22Rv1 (cell line): ENCODE measurements around the gene TMC1.

Experiments
- H3K27ac ChIP-seq: fragments of 450-650 bp; 2 replicates; pipeline ENCODE4 v1.5.1; 2017
- ZFX ChIP-seq: fragments of 450-650 bp; IDR thresholded peaks from 2 replicates; pipeline ENCODE4 v1.6.1; 2017; ENCODE audit warnings: antibody characterized with exemption, borderline replicate concordance
- TF ChIP-seq, protein P1 (sequence below): fragments of 450-650 bp; IDR thresholded peaks from 2 replicates; pipeline ENCODE4 v1.5.1; 2017; ENCODE audit warnings: mild to moderate bottlenecking

TMC1 gene

DNA sequence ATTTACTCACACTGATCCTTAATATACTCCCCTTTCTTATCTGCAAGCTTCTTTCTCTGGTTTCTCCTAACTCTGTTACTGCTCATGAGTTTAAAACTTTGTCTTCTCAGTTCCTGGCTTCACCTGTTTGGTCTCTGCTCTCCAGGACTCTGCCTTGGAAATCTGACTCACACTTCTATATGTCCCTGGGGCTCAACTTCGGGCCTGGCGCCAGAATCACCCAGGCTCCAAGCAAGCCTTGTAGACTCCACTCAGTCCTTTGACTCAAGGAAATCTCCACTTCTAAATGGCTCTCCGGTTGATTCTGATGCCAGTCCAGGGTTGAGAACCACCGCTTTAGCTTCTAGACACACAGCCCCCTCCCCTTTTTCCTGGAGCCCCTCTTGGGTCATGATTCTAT lies 57.8 kb downstream of the TMC1 start:
- TF ChIP-seq ZFX: no peak
- TF ChIP-seq, protein P1, sequence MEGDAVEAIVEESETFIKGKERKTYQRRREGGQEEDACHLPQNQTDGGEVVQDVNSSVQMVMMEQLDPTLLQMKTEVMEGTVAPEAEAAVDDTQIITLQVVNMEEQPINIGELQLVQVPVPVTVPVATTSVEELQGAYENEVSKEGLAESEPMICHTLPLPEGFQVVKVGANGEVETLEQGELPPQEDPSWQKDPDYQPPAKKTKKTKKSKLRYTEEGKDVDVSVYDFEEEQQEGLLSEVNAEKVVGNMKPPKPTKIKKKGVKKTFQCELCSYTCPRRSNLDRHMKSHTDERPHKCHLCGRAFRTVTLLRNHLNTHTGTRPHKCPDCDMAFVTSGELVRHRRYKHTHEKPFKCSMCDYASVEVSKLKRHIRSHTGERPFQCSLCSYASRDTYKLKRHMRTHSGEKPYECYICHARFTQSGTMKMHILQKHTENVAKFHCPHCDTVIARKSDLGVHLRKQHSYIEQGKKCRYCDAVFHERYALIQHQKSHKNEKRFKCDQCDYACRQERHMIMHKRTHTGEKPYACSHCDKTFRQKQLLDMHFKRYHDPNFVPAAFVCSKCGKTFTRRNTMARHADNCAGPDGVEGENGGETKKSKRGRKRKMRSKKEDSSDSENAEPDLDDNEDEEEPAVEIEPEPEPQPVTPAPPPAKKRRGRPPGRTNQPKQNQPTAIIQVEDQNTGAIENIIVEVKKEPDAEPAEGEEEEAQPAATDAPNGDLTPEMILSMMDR: no peak
- peak overlapping the region; percentile 99 for H3K27ac ChIP-seq

DNA sequence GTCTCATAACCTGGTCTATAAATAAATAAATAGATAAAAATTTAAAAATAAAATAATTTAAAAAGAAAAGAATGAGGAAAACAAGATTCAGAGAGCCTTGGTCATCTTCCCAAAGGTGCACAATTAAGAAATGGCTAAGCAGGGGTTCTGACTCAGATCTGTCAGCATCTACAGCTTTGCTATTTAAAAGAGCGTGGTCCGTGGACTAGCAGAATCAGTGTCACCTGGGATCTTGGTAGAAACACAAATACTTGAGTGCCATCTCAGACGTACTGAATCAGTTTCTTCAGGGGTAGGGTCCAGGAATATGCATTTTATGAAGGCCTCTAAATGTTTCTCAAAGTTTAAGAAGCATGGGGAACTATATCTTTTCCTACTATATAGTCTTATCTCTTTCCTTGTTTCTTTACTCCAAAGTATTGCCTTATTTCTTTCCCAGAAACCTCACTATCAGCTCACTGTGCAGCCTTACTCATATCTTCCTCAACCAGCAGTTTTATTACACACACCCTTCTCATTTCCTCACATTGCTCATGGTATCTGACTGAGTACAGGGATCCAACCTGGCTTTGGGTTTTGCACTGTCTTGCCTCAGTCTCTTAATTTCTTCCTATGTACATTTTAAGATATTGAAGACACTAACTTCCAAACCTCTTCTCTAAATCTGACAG lies 58.6 kb downstream of the TMC1 start:
- H3K27ac ChIP-seq: peak overlapping the region; percentile 99
- no peak for TF ChIP-seq ZFX
- TF ChIP-seq, protein P1: no peak

DNA sequence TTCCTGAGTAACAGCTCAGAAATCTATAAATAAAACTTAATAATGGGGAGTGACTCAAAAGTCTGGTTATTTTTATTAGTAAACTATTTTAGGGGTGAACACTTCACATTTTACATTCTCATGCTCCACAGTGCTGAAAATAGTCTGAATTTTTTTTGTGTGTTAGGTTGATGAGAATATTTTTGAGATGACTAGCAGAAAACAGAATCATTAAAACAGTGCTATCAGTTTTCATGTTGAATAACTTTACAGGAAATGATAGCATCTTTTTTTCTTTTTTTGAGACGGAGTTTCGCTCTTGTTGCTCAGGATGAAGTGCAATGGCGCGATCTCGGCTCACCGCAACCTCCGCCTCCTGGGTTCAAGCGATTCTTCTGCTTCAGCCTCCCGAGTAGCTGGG lies 60.3 kb downstream of the TMC1 start:
- no peak for TF ChIP-seq ZFX
- TF ChIP-seq, protein P1: no peak
- H3K27ac ChIP-seq: no peak overlapping the region

DNA sequence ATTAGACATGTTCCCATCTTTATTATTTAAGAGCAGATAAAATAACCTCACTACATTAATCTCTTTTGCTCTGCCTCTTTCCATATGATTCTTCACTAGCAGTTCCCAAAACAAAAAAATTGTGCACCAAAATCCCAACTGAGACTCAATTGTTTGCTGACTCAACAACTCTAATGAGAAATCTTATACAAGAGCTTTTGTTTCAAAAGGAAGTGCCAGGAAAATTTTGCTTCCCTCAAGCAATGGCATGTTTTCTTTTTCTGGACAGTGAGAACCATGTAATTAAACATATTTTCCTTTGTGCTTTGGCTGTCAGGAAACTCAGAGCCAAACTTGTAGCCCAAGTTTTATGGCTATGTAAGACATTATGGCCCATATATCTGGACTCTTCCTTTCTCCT lies 62.0 kb downstream of the TMC1 start:
- no peak for TF ChIP-seq ZFX
- TF ChIP-seq, protein P1: no peak
- H3K27ac ChIP-seq: no peak overlapping the region

DNA sequence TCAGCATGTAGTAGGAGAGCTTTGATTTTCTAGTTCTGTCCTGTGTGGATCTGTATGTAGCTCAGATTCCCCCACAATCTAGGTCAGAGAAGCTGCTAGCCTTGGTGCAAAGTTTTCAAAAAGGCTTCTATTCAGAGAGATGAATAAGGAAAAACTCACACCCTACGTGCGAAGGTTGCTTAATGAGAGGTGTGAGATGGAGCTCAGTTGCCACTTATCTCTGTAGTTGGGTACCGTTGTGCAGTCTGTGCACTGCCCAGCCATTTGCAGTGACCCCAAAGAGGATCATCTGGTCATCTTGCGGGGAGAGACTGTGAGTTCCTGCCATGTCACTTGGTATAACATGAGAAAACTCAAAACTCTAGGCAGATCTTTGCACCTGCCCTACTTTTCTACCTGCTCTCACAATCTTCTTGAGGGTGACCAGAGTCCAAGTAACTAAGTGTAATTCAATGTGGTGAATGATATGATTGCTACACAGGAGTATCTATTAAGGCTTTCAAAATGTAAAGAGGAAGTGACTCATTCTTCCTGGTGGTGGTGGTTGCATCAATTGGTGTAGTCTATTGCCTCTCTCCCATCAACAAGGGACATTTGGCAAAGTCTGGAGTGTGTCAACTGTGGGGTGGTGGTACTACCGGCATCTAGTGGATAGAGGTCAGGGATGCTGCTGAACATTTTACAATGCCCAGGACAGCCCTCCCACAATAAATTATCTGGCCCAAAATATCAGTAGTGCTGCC lies 65.2 kb downstream of the TMC1 start:
- H3K27ac ChIP-seq: no peak overlapping the region
- TF ChIP-seq, protein P1: no peak
- TF ChIP-seq ZFX: no peak

DNA sequence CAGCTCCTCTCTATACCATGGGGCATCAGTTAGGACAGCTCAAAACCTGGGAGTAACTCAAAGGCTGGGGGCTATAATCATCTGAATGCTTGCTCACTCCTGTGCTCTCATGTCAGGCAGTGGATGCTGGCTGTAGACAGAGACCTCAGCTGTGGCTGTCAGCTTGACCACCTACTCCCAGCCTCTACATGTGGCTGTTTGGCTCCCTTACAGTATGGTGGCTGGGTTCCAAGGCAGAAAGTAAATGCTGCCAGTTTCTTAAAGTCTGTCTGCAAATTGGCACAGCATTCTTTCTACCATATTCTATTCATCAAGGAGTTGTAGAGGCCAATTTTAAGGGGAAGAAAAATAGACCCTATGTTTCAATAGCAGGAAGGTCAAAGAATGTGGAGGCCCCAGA lies 66.9 kb downstream of the TMC1 start:
- TF ChIP-seq ZFX: no peak
- TF ChIP-seq, protein P1: no peak
- no peak overlapping the region for H3K27ac ChIP-seq
